GM18868 (cell line): Measurements from ENCODE around the gene IL12RB2.

Experiments
- ATAC-seq: cut with Tn5 transposase; IDR thresholded peaks from one replicate; pipeline ENCODE4 v1.9.1; 2021; ENCODE audit warnings: mild to moderate bottlenecking, moderate library complexity; ENCODE audit not compliant: unreplicated experiment

The IL12RB2 gene

GRCh38 chr1:67347688-67348472 lies 40.2 kb downstream of the IL12RB2 start:
- ATAC-seq: peak; percentile 35

GRCh38 chr1:67348586-67349252 lies 41.0 kb downstream of the IL12RB2 start:
- ATAC-seq: no peak

GRCh38 chr1:67350783-67351182 lies 43.1 kb downstream of the IL12RB2 start:
- ATAC-seq: peak; percentile 81

GRCh38 chr1:67352211-67352610 lies 44.5 kb downstream of the IL12RB2 start:
- no peak for ATAC-seq

- ATAC-seq: no peak
Measured at GRCh38 chr1:67355745-67356424, 48.2 kb downstream of the IL12RB2 start.

- ATAC-seq: no peak
Measured at GRCh38 chr1:67359592-67359991, 51.9 kb downstream of the IL12RB2 start.

- ATAC-seq: no peak
Measured at GRCh38 chr1:67361641-67362040, 54.0 kb downstream of the IL12RB2 start.

- ATAC-seq: no peak
Measured at GRCh38 chr1:67367370-67368045, 59.8 kb downstream of the IL12RB2 start.

GRCh38 chr1:67368046-67368514 lies 60.4 kb downstream of the IL12RB2 start:
- no peak for ATAC-seq

- ATAC-seq: no peak
Measured at GRCh38 chr1:67371043-67371442, 63.4 kb downstream of the IL12RB2 start.

GRCh38 chr1:67371681-67372080 lies 64.0 kb downstream of the IL12RB2 start:
- ATAC-seq: no peak

- no peak for ATAC-seq
Measured at GRCh38 chr1:67372136-67372535, 64.5 kb downstream of the IL12RB2 start.

- no peak for ATAC-seq
Measured at GRCh38 chr1:67372898-67373297, 65.2 kb downstream of the IL12RB2 start.

GRCh38 chr1:67376381-67376780 lies 68.7 kb downstream of the IL12RB2 start:
- no peak for ATAC-seq

GRCh38 chr1:67377253-67377652 lies 69.6 kb downstream of the IL12RB2 start:
- no peak for ATAC-seq

GRCh38 chr1:67381154-67381553 lies 73.5 kb downstream of the IL12RB2 start:
- no peak for ATAC-seq

- no peak for ATAC-seq
Measured at GRCh38 chr1:67382292-67382691, 74.6 kb downstream of the IL12RB2 start.

- ATAC-seq: no peak
Measured at GRCh38 chr1:67383999-67384638, 76.4 kb downstream of the IL12RB2 start.

GRCh38 chr1:67390041-67390887 lies 82.6 kb downstream of the IL12RB2 start:
- ATAC-seq: no peak

GRCh38 chr1:67393240-67393639 lies 85.6 kb downstream of the IL12RB2 start:
- ATAC-seq: no peak
